Measurements from ENCODE around the gene TXNDC2.

- TF ChIP-seq FOXM1 (IDR thresholded peaks at IDR 0.05; ENCODE audit: low read depth, low read length) (no peak), PAX8 (IDR thresholded peaks at IDR 0.05) (no peak), CTCF (IDR thresholded peaks at IDR 0.05 in 2 of 3, conservative IDR thresholded peaks at IDR 0.05 in 1 of 3; ENCODE audit: control insufficient read depth in 2 of 3, extremely low read depth in 1 of 3, insufficient read depth in 1 of 3, low read depth in 3 of 3, low read length in 3 of 3) (no peak), KAT2A (conservative IDR thresholded peaks at IDR 0.05; ENCODE audit: control insufficient read depth, low read depth, low read length) (no peak), ZZZ3 (IDR thresholded peaks at IDR 0.05; ENCODE audit: control insufficient read depth, insufficient read length, low read depth) (no peak), MEF2A (IDR thresholded peaks at IDR 0.05; ENCODE audit: insufficient read depth, low read depth, low read length) (no peak), TBL1XR1 (IDR thresholded peaks at IDR 0.05; ENCODE audit: low read depth, low read length) (no peak), POLR2A (IDR thresholded peaks at IDR 0.05; ENCODE audit: low read depth, low read length) (no peak)
- TF ChIP-seq, protein P1, sequence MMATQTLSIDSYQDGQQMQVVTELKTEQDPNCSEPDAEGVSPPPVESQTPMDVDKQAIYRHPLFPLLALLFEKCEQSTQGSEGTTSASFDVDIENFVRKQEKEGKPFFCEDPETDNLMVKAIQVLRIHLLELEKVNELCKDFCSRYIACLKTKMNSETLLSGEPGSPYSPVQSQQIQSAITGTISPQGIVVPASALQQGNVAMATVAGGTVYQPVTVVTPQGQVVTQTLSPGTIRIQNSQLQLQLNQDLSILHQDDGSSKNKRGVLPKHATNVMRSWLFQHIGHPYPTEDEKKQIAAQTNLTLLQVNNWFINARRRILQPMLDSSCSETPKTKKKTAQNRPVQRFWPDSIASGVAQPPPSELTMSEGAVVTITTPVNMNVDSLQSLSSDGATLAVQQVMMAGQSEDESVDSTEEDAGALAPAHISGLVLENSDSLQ (IDR thresholded peaks at IDR 0.05): no peak
- TF ChIP-seq, protein P2, sequence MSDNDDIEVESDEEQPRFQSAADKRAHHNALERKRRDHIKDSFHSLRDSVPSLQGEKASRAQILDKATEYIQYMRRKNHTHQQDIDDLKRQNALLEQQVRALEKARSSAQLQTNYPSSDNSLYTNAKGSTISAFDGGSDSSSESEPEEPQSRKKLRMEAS (IDR thresholded peaks at IDR 0.05; ENCODE audit: low read depth, low read length): no peak
Observed at GRCh38 chr18:9867071-9867594, 18.6 kb upstream of the TXNDC2 start.
